GM21390 (cell line): Measurements from ENCODE around the gene SPATA46.
"Not testable (repeated sequence)": the region's sequence is repeated elsewhere in the genome, so short reads cannot be mapped to it uniquely, and the experiment has no call there.

Experiments used
- ATAC-seq: cut with Tn5 transposase; IDR thresholded peaks from one replicate; pipeline ENCODE4 v1.9.1; 2021; ENCODE audit not compliant: unreplicated experiment

The SPATA46 gene

DNA sequence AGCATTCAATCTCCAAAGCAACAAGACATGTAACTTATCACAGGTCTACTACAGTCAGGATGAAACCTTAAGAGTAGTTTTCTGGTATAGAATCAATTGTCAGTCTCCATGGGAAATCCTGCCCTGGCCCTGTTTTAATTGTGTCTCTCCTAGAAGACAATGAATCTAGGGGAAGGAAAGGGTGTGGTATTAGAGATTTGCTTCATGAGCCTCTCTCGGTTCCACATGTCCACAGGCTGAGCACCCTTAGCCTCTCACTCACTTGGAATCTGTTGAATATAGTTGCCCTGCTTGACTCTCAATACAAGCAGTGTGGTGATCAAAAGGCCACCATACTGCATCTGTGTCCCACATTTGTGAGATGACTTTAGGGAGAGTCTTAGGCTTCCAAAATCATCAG is 17.7 kb downstream of the SPATA46 start:
- ATAC-seq = no peak

DNA sequence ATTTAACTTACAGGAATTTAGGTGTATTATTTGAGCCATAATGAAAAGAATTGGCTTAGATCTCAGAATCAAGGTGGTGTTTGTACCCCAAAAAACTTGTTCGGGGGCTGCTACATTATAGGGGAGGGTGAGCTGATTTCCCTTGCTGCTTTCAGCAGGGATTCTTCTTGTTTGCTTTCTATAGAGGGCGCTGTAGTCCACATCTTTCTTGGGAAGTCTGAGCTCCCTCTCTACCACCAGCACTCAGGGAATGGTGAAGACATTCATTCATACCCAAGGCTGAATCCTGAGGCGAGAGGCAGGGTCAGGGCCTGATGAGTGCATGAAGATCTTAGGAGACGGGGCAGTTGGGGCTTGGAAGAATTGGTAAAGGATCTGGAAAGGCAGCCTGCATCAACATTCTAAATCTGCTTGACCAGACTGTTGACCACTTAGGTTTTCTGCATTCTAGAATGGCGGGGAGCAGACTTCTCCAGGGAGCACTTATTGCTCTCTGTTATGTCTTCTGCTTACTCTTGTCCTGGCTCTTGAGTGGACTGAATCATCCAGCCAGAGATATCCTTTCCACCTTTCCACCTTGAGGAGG is 18.9 kb downstream of the SPATA46 start:
- ATAC-seq = no peak

- no peak for ATAC-seq
These were observed 23.0 kb downstream of the SPATA46 start for GRCh38 chr1:162353702-162354101.

GRCh38 chr1:162353078-162353477 is 23.6 kb downstream of the SPATA46 start:
- no peak for ATAC-seq

GRCh38 chr1:162351874-162352273 is 24.8 kb downstream of the SPATA46 start:
- ATAC-seq = not testable (repeated sequence)

DNA sequence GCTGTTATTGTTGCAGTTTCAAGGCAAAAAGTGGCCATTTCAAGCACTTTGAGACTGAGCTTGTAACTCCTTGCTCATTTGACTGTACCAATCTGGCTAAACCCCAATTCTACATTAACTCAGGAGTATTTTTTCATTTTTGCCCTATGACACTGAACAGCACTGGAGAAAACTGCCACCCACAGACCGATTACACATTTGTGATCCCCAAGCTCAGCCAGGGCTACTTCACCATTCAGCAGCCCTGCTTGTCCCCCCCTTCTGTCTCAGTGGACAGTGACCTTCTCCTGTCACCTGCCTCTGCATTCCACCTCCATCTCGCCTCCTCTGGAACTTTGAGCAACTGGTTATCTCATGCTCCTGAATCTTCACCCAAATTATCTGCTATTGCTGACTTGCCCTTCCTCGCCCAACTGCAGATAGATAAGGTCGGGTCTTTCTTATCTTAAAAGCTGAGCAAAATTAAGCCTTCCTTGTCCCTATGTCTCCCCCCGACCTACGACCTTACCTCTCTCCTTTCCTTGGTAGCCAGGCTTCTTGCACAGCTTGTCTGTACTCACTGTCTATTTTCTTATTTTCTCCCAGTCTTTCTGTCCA is 25.3 kb downstream of the SPATA46 start:
- no peak for ATAC-seq

DNA sequence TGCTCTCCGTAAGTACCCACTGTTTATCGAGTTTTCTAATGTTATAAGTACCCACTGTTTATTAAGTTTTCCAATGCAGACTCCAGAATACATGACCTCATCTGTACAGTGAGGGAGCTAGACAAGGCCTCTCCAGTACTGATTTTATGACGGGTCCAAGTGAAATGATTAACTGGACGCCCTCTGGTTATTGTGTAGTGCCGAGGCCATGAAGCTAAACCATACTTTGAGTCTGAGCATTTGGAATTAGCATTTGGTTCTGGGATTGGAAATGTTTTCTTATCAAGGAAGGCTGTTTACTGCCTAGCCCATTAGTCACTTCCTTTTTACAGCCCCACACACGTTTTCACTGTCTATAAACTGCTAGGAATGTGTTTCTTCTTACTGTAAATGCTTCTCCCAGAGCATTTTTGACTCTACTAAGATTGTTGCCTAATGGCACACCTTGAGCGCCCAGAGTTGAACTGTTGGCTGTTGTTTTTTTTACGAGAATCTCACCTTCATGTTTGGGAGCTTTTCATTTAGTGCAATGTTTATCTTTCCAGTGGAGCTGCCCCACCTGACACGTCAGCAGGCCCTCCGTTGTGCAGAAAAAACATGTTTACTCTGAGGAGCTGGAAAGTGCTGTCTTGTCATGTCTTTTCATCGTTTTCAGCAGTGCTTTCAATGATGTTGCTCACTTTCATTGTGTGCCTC is 26.9 kb downstream of the SPATA46 start:
- no peak for ATAC-seq

DNA sequence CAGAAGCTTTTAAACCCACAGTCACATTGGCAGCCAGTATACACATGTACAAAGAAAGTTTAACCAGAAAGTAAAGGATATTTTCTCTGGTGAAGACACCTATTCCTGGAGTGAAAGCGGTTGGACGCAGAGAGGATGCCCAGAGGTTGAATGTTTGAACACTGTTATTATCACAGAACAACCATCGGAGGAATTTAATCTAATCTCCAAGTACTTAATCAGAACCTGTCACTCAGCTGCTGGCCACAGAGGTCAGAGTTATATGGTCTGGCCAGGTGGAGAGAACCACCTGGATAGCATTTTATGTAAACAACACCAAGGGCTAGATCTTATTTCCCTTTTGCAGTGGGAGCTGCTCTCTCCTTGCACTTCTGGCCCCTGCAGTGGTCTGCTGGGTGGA is 29.4 kb downstream of the SPATA46 start:
- ATAC-seq = no peak

- no peak for ATAC-seq
These were observed 33.2 kb downstream of the SPATA46 start for GRCh38 chr1:162343470-162343869.

DNA sequence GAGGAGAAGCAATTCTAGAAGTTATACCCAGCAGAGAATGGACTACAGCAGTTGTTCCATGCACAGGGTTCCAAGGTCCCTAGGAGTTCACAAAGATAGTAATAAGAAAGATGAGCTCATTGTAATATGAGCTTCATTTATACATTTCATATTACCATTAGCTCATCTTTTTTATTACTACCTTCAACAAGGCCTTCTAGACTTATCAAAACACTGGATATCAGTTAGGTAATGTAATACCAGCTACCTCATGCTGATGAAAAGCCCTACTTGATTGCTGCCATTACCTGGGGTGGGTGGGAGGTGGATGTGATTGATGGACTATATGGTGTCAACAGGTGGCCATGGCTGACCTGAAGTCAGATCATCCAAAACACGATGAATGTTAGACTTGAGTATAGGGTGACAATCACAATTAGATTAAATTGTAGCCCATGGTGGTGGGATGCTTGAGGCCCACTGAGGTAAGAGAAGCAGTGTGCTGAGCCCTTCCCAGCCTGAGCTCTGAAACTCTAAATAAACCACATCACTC is 34.1 kb downstream of the SPATA46 start:
- ATAC-seq = no peak

DNA sequence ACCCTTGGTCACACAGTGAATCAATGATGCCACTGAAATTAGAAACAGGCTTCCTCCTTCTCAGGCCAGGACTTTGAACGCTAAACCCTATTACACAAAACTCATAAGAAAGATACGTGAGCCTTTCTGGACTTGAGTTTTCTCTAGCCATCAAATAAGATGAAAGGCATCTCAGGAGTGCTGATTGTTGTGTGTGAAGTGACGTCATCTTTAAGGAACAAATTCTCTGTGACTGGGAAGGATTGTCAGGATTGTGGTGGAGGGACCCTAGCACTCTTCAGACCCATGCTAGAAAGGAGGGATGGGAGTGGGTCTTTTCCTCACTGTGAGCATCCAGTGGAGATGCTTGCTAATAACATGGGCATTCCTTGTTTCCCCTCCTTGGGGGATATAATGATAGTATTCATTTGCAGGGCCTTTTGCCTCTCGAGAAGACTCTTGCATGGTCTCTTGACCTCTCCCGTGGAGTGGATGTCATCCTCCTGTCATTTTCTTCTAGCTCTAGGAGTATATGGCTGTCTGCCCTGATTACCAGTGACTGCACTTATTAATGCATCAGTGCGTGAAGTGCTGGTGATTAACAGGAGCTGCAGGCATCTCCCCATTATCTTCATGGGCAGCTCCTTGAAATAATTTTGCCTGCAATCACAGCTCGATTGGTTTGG is 39.9 kb downstream of the SPATA46 start:
- ATAC-seq = no peak

DNA sequence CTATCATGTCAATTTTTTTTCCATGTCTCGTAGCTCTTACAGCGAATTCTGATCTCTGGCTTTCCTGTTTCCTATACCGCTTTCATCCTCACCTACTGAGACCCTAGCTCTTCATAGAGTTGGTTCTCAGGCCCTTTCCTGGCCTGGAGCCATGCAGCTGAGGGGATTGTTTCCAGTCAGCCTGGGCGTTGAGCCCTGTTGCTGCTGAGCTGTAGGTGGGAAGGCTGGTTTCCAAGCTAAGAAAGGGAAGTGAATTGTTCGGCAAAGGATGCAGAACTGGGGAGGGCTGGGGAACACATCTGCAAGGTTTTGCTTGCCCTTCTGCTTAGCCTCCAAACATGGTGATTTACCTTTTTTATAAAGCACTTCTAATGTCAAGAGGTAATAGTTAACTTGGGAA is 41.5 kb downstream of the SPATA46 start:
- no peak for ATAC-seq

DNA sequence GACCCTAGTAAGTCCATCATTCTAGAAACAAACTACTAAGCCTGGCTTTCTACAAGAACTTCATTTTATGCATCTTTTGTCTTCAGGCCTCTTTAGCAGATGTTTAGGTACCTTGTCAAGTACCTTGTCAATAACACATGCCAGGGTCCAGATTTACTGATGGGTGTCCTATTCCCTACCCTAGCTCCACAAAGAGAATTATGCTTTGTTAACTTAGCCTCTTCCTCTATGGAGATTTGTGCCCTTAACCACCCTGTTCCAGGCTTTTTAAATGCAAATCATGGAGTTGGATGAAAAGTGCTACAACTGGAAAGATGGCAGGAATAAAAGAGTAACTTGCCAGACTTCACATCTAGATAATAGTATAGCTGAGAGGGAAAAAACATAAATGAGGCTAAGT is 42.7 kb downstream of the SPATA46 start:
- no peak for ATAC-seq

GRCh38 chr1:162329826-162330225 is 46.8 kb downstream of the SPATA46 start:
- no peak for ATAC-seq

DNA sequence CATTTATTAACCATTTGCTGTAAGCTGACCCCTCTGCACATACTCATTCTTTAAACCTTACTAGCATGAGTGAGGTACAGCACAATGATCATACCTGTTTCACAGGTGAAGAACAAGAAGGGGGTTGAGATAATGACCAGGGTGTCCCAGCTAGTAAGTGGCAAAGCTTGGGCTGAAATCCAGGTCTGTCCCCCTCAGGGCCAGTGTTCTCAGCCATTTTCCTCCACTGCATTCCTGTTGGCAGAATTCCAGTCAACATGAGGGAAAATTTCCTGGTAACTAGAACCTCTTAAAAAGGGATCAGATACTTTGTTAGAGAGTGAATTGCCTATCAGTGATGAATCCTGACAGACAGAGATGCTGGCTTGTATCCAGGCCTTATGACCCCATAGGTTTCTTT is 48.1 kb downstream of the SPATA46 start:
- no peak for ATAC-seq

DNA sequence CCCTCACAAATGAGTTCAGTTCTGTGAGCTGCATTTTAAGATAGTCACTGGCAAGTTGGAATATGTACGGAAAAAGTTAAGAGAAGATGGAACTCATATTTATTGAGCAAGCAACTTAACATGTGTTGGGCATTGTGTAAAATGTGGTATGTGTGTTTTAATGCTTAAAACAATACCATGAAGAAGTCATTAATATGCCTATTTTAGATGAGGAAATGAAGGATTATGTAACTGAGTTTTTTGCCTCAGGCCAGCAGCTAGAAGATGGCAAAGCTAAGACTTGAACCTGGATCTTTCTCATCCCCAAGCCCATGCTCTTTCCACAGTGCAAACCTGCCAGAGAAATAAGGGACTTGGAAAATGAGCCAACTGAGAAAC is 48.9 kb downstream of the SPATA46 start:
- ATAC-seq = no peak

DNA sequence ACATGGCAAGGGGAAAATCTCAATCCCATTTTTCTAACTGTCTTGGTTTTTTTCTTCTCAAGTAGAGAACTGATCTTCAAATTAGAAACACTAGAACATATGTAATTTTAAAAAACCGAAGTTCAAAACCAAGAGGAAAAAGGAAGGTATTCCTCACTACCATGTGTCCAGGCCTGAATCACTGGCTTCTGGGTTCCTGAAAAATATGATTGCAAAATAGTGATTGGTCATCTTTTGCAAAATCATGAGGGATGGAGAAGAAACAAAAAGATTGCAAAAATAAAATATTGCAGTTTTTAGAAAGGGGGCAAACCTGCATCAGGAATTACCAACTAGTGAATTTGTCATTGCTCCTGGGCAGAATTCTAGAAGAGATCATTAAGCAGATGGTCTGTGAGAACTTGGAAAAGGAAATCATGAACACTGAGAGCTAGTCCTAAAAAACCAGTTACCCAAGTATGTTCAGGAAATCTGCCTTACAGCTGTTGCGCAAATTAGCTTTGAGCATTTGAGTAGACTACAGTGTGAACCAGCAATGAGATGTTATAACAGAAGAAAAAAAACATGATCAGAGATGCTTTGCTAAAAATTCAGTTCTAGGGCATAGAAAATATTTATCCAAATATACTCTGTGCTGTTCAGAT is 49.4 kb downstream of the SPATA46 start:
- ATAC-seq = no peak

DNA sequence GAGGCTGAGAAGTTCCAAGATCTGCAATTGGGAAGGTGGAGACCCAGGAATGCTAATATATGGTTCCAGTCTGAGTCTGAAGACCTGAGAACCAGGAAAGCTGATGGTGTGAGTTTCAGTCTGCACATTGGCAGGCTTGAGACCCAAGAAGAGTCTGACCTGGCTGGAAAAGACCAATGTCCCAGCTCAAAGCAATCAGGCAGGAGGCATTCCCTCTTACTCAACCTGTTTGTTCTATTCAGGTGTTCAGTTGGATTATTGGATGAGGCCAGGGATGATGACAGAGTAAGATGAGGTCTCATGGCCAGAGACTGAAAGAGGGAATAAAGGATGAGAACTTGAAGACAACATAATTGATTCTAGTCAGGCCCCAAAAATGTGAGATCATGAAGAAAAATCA is 50.1 kb downstream of the SPATA46 start:
- no peak for ATAC-seq

- ATAC-seq = no peak
These were observed 52.3 kb downstream of the SPATA46 start for GRCh38 chr1:162324396-162324795.
